Kidney (tissue), 14 donors: Measurements from ENCODE around the gene RYR3. TPM values are rescaled to one million over a fixed set of nuclear protein-coding genes. Genes with fewer than 3 reads are reported as not detected.

Source experiments
- DNase-seq, 5 donors: peaks; one replicate each; pipeline ENCODE4 v3.0.0-alpha.2; 2013 to 2020
- FAIRE-seq: peaks from 2 replicates; lab custom pipeline; 2012; peaks lifted over from hg19 to GRCh38; lab: Jason Lieb, UNC
- H3K27ac ChIP-seq, 2 donors: one replicate each; pipeline ENCODE4 v1.7.0; 2013; ENCODE audit warnings: low read depth in 2 of 2, low read length in 2 of 2, inconsistent platforms in 1 of 2
- H3K27me3 ChIP-seq: one replicate; pipeline ENCODE4 v1.7.1; 2013; ENCODE audit warnings: low read length, inconsistent platforms; ENCODE audit not compliant: control insufficient read depth, insufficient read depth
- H3K36me3 ChIP-seq, 3 donors: one replicate each; pipeline versions ENCODE4 v1.7.0 to v1.7.1; 2013; ENCODE audit warnings: low read length in 3 of 3, control low read depth in 1 of 3, inconsistent platforms in 1 of 3; ENCODE audit not compliant: insufficient read depth in 3 of 3, control insufficient read depth in 2 of 3
- H3K4me1 ChIP-seq, 3 donors: one replicate each; pipeline versions ENCODE4 v1.7.0 to v1.7.1; 2013; ENCODE audit warnings: low read length in 3 of 3, inconsistent platforms in 1 of 3, low read depth in 1 of 3; ENCODE audit not compliant: control insufficient read depth in 2 of 3, insufficient read depth in 2 of 3
- H3K4me3 ChIP-seq, 3 donors: one replicate each; pipeline versions ENCODE4 v1.7.0 to v1.8.1; 2013; ENCODE audit warnings: low read length in 3 of 3, control low read depth in 1 of 3, inconsistent platforms in 1 of 3
- H3K9ac ChIP-seq, 3 donors: one replicate each; pipeline versions ENCODE4 v1.7.0 to v1.7.1; 2013; ENCODE audit warnings: low read length in 3 of 3, control low read depth in 1 of 3, inconsistent platforms in 1 of 3
- H3K9me3 ChIP-seq, 3 donors: one replicate each; pipeline versions ENCODE4 v1.7.0 to v1.7.1; 2013; ENCODE audit warnings: low read length in 3 of 3, control low read depth in 1 of 3, inconsistent platforms in 1 of 3; ENCODE audit not compliant: control insufficient read depth in 2 of 3, insufficient read depth in 1 of 3
- intact Hi-C: fragments of 100-400 bp; cut with DNase I; formaldehyde crosslinking; loops from one replicate; pipeline ENCODE4 v1.11.1; 2022
- polyA plus RNA-seq: library from polyadenylated mRNA; stranded (reverse); fragments of 350-450 nt; fragmentation: Illumina TruSeq; extraction: RNeasy Lipid Tissue Mini Kit (QIAGEN cat#74804); gene quantifications from one replicate; pipeline ENCODE4 v1.2.3, GENCODE V29; 2014; ENCODE audit warnings: low read depth, low replicate concordance; ENCODE audit not compliant: insufficient read depth
- total RNA-seq: library from RNA; stranded (reverse); fragmentation: NEBNext Ultra II Directional; extraction: Animal tissue kit (Norgen Biotek cat#: 25700); gene quantifications from one replicate; pipeline ENCODE4 v1.2.1, GENCODE V29; 2021
- TF ChIP-seq, protein P1 (sequence below): IDR thresholded peaks from 3 replicates; pipeline ENCODE4 v1.5.1; 2012; ENCODE audit warnings: mild to moderate bottlenecking, moderate library complexity, borderline replicate concordance; ENCODE audit not compliant: insufficient read depth; ENCODE audit errors: extremely low read depth
- donor health status: control.
- donor health status: control.
- donor health status: control.
- donor health status: control.
- donor health status: control.
- donor health status: DM: yes; HTN: yes; CAD: no.
- donor health status: Normal renal cell carcinoma (clear cell type).

RYR3 gene
- total and polyA plus RNA-seq, 2 donors from 2014 or later = 0.90 to 10.5 TPM

DNA sequence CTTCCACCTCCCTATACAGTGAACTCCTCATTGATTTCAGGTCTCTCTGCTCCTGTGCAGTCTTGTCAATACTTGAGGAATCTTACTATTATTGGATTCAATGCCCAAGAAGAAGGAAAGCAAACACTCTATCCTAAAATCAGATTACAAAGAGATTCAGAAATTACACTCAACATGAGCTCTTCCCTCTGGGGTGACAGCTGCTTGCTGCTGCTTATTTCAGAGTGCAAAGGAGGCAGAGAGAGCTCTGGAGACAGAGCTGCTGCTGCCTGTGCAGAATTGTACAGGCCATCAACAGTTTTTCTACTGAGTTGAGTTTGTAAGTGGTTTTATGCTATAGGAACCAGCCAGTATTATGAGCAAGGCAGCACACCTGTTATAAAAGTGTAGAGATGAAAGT is 7.1 kb downstream of the RYR3 start:
- Histone ChIP-seq H3K27ac (no peak overlapping the region), H3K27me3 (peaks cover 3% of the 10 kb centered on the region), H3K9me3 (no peaks in the 10 kb centered on the region), H3K36me3 (no peaks in the 10 kb centered on the region), H3K4me1 (no peaks in the 10 kb centered on the region), H3K9ac (no peak overlapping the region), H3K4me3 (no peak overlapping the region)
- intact Hi-C loops = no loop called here
- DNase-seq (no peak), FAIRE-seq (no peak)
- TF ChIP-seq, protein P1, sequence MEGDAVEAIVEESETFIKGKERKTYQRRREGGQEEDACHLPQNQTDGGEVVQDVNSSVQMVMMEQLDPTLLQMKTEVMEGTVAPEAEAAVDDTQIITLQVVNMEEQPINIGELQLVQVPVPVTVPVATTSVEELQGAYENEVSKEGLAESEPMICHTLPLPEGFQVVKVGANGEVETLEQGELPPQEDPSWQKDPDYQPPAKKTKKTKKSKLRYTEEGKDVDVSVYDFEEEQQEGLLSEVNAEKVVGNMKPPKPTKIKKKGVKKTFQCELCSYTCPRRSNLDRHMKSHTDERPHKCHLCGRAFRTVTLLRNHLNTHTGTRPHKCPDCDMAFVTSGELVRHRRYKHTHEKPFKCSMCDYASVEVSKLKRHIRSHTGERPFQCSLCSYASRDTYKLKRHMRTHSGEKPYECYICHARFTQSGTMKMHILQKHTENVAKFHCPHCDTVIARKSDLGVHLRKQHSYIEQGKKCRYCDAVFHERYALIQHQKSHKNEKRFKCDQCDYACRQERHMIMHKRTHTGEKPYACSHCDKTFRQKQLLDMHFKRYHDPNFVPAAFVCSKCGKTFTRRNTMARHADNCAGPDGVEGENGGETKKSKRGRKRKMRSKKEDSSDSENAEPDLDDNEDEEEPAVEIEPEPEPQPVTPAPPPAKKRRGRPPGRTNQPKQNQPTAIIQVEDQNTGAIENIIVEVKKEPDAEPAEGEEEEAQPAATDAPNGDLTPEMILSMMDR = no peak

DNA sequence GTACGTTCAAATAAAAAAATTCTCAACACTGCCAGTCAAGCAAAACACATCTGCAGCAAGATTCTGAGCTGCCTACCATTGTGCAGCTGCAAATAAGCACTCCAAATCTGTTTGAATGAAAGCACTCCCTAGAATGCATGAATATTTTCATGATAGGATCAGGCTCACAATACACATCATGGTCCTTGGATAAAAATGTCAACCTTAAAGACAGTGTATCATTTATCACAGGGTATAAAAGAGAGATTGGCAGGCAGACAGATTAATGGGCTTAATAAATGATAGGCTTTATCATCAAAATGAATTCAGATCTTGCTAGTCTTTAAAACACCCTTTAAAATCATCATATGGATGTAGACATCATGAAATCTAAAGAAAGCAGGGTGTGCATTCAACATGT is 9.2 kb downstream of the RYR3 start:
- DNase-seq (no peak), FAIRE-seq (no peak)
- no peaks in the 10 kb centered on the region for H3K9me3 ChIP-seq
- no peaks in the 10 kb centered on the region for H3K36me3 ChIP-seq
- no peaks in the 10 kb centered on the region for H3K27me3 ChIP-seq
- no peak overlapping the region for H3K9ac ChIP-seq
- TF ChIP-seq, protein P1 = no peak
- intact Hi-C loops = no loop called here
- H3K27ac ChIP-seq = no peak overlapping the region
- H3K4me1 ChIP-seq = no peaks in the 10 kb centered on the region
- no peak overlapping the region for H3K4me3 ChIP-seq

DNA sequence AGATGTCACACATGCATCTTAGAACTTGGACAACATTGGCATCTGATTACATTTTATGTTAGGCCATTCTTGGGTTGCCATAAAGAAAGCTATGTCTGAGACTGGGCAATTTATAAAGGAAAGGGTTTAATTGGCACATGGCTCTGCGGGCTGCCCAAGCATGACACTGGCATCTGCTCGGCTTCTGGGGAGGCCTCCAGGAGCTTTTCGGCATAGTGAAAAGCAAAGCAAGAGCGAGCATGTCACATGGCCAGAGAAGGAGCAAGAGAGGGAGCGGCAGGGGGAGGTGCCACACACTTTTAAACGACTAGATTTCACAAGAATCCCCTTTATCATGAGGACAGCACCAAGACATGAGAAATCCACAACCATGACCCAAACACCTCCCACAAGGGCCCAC is 11.3 kb downstream of the RYR3 start:
- Histone ChIP-seq H3K36me3 (no peaks in the 10 kb centered on the region), H3K27me3 (no peaks in the 10 kb centered on the region), H3K4me3 (no peak overlapping the region), H3K9ac (no peak overlapping the region), H3K4me1 (no peaks in the 10 kb centered on the region), H3K27ac (no peak overlapping the region), H3K9me3 (no peaks in the 10 kb centered on the region)
- DNase-seq = no peak
- FAIRE-seq = no peak
- intact Hi-C loops = no loop called here
- TF ChIP-seq, protein P1 = no peak

DNA sequence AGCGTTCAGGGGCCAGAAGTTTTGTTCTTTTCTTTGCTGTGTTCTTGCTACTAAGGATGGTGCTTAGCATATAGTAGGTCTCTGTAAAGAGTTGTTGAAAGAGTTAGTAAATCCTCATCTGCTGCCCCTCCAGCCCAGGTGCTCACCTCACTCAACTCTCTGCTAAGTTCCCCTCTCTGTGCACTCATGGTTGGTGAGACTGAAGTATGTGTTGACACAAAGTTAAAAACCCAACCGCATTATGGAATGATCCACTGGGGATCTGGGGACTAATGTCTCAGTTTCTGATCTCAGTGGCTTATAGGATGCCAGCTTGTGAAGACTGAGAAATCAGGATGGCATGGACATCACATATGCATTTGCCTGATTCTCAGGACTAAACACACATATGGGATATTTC is 13.8 kb downstream of the RYR3 start:
- FAIRE-seq (no peak), DNase-seq (no peak)
- Histone ChIP-seq H3K27me3 (no peaks in the 10 kb centered on the region), H3K27ac (no peak overlapping the region), H3K9ac (no peak overlapping the region), H3K9me3 (no peaks in the 10 kb centered on the region), H3K36me3 (no peaks in the 10 kb centered on the region), H3K4me3 (no peak overlapping the region), H3K4me1 (no peaks in the 10 kb centered on the region)
- TF ChIP-seq, protein P1 = no peak
- intact Hi-C loops = no loop called here
